Tibial artery (tissue), 4 donors: ENCODE measurements around the gene CGN.
A peak's percentile ranks its signal among the peaks of the same experiment; 100 is the strongest.

ENCODE experiments used
- DNase-seq, 2 donors: peaks; one replicate each; pipeline ENCODE4 v3.0.0-alpha.2; 2019
- H3K27ac ChIP-seq, 2 donors: fragments of 200-600 bp; sonication (generic) in 1 of 2; 1 replicate in 1 of 2; 2 replicates in 1 of 2; pipeline ENCODE4 v1.5.1; 2018 to 2019; ENCODE audit warnings: mild to moderate bottlenecking in 1 of 2
- H3K27me3 ChIP-seq, 2 donors: fragments of 200-600 bp; sonication (generic) in 1 of 2; one replicate each; pipeline versions ENCODE4 v1.5.1 to v1.6.0; 2016 to 2019
- H3K36me3 ChIP-seq, 3 donors: fragments of 200-600 bp; sonication (generic) in 2 of 3; one replicate each; pipeline ENCODE4 v1.5.1; 2016 to 2019; ENCODE audit warnings: mild to moderate bottlenecking in 2 of 3
- H3K4me1 ChIP-seq, 4 donors: fragments of 200-600 bp; sonication (generic) in 2 of 4; 1 replicate in 3 of 4; 2 replicates in 1 of 4; pipeline ENCODE4 v1.5.1; 2016 to 2019
- H3K4me3 ChIP-seq, 2 donors: fragments of 200-600 bp; sonication (generic) in 1 of 2; 1 replicate in 1 of 2; 2 replicates in 1 of 2; pipeline ENCODE4 v1.5.1; 2018 to 2019; ENCODE audit warnings: mild to moderate bottlenecking in 2 of 2
- H3K9me3 ChIP-seq, 3 donors: fragments of 200-600 bp; sonication (generic) in 1 of 3; one replicate each; pipeline ENCODE4 v1.5.1; 2016 to 2019
- intact Hi-C: fragments of 100-400 bp; cut with DNase I; formaldehyde crosslinking; loops from one replicate; pipeline ENCODE4 v1.15.0; 2023; ENCODE audit warnings: low total_unique reads
- TF ChIP-seq, protein P1 (sequence below), 2 experiments: fragments of 200-600 bp in 1 of 2; fragments of 450-650 bp in 1 of 2; IDR thresholded peaks; one replicate each; pipeline ENCODE4 v1.5.1; 2017 to 2019; ENCODE audit warnings: antibody characterized with exemption in 2 of 2, mild to moderate bottlenecking in 1 of 2, moderate library complexity in 1 of 2

CGN gene

DNA sequence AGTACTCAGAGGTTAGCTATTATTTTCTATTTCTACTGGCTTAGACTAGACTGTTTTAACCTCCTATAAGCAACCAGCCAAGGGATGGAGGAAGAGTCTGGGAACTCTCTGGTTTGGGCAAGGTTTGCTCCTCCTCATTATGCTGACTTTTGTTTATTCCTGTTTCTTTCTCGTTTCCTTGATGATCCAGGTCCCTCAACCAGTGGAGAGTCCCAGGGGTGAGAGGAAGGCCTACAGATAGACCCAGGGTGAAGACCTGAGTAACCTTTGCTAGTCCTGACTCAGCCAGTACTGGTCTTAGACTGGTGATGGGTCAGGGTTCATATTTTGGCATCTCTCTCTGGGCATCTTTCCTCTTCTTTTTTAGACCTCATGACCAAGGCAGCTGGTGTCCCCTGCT lies 34.4 kb downstream of the CGN start:
- Histone ChIP-seq H3K36me3 (no peaks in the 10 kb centered on the region), H3K4me1 (peaks cover 0 to 49% (median 37%) of the 10 kb centered on the region in 4 donors), H3K4me3 (no peak overlapping the region), H3K27me3 (no peaks in the 10 kb centered on the region), H3K27ac (no peak overlapping the region), H3K9me3 (no peaks in the 10 kb centered on the region)
- DNase-seq = no peak
- intact Hi-C loops = no loop called here
- TF ChIP-seq, protein P1, sequence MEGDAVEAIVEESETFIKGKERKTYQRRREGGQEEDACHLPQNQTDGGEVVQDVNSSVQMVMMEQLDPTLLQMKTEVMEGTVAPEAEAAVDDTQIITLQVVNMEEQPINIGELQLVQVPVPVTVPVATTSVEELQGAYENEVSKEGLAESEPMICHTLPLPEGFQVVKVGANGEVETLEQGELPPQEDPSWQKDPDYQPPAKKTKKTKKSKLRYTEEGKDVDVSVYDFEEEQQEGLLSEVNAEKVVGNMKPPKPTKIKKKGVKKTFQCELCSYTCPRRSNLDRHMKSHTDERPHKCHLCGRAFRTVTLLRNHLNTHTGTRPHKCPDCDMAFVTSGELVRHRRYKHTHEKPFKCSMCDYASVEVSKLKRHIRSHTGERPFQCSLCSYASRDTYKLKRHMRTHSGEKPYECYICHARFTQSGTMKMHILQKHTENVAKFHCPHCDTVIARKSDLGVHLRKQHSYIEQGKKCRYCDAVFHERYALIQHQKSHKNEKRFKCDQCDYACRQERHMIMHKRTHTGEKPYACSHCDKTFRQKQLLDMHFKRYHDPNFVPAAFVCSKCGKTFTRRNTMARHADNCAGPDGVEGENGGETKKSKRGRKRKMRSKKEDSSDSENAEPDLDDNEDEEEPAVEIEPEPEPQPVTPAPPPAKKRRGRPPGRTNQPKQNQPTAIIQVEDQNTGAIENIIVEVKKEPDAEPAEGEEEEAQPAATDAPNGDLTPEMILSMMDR (IDR thresholded peaks at IDR 0.05) = no peak

DNA sequence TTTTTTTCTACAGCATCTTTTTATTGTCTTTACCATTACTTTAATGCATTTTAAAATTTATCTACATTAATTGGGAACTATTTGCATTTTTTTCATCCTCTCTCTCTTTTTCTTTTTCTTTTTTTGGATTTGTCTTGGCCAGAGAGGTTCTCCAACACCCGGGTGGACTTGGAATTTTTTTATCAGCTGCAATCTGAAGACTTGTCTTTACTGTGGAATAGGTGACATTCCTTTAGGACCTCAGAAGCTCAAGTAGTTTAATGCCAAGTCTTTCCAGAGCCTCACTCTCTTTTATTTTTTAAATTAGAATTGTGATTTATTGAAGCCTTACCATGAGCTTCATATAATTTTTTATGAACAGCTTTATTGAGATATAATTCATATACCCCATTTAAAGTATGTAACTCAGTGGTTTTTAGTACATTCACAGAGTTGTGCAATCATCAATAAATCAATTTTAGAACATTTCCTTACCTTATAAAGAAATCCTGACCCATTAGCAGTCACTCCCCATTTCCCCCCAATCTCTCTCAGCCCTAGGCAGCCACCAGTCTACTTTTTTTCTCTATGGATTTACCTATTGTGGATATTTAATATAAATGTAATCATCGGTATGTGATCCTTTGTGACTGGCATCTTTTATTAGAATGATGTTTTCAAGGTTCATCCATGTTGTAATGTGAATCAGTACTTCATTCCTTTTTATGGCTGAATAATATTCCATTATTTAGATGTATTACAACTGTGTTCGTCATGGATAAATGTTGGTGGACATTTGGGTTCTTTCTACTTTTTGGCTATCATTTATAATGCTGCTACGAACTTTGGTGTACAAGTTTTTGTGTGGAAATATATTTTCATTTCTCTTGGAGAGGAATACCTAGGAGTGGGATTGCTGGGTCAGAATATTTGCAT lies 35.1 kb downstream of the CGN start:
- Histone ChIP-seq H3K4me3 (no peak overlapping the region), H3K36me3 (no peaks in the 10 kb centered on the region), H3K27ac (peak overlapping the region in 1 of 2 donors; percentile 2), H3K9me3 (no peaks in the 10 kb centered on the region), H3K4me1 (peaks cover 0 to 45% (median 31%) of the 10 kb centered on the region in 4 donors), H3K27me3 (no peaks in the 10 kb centered on the region)
- TF ChIP-seq, protein P1 (IDR thresholded peaks at IDR 0.05) = no peak
- no peak for DNase-seq
- intact Hi-C loops = no loop called here

DNA sequence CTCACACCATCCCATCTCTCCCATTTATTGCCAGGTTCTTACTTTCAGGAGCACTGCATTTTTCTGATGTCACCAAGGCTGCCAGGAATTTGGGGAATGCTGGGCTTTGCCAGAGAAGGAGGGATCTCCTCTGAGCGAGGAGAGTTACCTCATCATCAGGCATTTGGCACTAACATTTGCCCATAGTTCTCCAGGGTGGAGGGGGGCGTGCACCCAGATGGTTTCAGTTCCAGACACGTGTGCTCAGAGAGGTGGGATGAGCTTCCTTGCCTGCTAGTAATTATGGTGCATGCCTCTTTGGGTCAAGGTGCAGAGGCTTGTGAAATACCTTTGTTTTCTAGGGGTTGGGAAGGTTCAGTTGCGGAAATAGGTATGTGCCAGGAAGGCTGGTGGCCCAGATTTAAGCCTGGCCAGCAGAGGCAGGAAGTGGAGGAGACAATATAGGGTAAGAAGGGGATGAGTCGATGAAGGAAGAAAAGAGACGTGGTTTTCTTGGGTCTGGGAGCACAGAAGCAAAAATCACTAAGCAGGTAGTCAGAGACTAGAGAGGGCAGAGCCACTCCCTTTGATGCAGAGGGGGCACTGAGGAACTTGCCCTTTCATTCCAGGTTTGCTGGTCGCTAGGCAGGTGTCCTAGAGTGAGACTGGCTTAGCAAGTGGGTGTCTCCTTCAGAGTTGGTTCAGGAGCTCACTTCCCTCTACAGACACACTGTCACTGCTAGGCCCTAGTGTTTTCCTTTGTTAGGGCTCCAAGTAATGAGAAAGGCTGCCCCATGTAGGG lies 36.1 kb downstream of the CGN start:
- Histone ChIP-seq H3K27ac (peak overlapping the region; percentile 3 to 29), H3K9me3 (no peaks in the 10 kb centered on the region), H3K4me1 (peaks cover 0 to 35% (median 24%) of the 10 kb centered on the region in 4 donors), H3K36me3 (no peaks in the 10 kb centered on the region), H3K4me3 (peak overlapping the region in 1 of 2 donors; percentile 21), H3K27me3 (no peaks in the 10 kb centered on the region)
- peak; percentile 44 to 75 for DNase-seq
- intact Hi-C loops = no loop called here
- TF ChIP-seq, protein P1 (IDR thresholded peaks at IDR 0.05) = no peak

DNA sequence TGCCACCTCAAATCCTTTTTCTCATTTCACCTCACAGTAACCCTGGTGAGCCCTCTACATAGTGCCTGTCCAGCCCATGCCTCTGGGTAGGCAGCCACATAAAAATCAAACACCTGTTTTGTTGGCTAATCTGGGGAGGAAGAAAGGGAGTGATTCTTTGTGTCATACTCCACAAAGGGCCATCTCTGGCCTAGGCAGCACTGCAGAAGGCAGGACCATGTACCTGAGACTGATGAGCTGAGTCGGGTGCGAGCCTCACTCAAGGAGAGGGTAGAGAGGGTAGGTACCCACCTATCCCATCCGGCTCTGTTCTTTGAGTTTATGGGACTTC lies 36.7 kb downstream of the CGN start:
- H3K9me3 ChIP-seq = no peaks in the 10 kb centered on the region
- H3K36me3 ChIP-seq = no peaks in the 10 kb centered on the region
- no peak overlapping the region for H3K4me3 ChIP-seq
- H3K27me3 ChIP-seq = no peaks in the 10 kb centered on the region
- DNase-seq = peak in 1 of 2 donors; percentile 34
- peak overlapping the region; percentile 3 to 29 for H3K27ac ChIP-seq
- intact Hi-C loops = no loop called here
- TF ChIP-seq, protein P1 (IDR thresholded peaks at IDR 0.05) = no peak
- H3K4me1 ChIP-seq = peaks cover 0 to 29% (median 18%) of the 10 kb centered on the region in 4 donors

DNA sequence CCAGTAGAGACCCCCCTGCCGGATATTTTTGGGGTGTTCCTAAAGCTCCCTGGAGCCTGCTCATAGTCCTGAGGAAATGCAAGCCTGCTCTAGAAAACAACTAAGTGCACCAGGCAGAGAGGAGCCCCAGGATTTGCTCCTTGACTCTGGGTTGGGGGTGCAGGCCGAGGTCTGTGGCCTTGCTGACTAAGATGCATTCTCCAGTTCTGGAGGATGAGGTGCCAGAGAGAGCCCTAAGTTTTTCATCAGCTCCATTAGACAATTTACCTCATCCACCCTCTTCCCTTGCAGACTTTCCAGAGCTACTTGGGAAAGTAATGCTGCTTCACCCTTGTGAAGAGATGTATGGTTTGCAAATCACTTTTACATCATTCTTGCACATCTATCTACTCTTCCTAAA lies 38.0 kb downstream of the CGN start:
- Histone ChIP-seq H3K27ac (no peak overlapping the region), H3K4me1 (peaks cover 0 to 27% (median 14%) of the 10 kb centered on the region in 4 donors), H3K9me3 (no peaks in the 10 kb centered on the region), H3K4me3 (no peak overlapping the region), H3K27me3 (no peaks in the 10 kb centered on the region), H3K36me3 (no peaks in the 10 kb centered on the region)
- TF ChIP-seq, protein P1 (IDR thresholded peaks at IDR 0.05) = no peak
- intact Hi-C loops = no loop called here
- peak in 1 of 2 donors; percentile 12 for DNase-seq
